PFSK-1 (cell line): ENCODE measurements around the gene COX6B2.

Source experiments
- FOXP2 ChIP-seq: optimal IDR thresholded peaks from 2 replicates; pipeline ENCODE3; 2011; ENCODE audit warnings: borderline replicate concordance, control low read depth, inconsistent platforms; ENCODE audit not compliant: insufficient read depth; ENCODE audit errors: extremely low read length, extremely low read depth
- POLR2AphosphoS5 ChIP-seq: IDR thresholded peaks from 2 replicates; pipeline ENCODE4 v1.6.1; 2012; ENCODE audit warnings: low read depth, mild to moderate bottlenecking, control low read depth, low read length, moderate library complexity
- SIN3A ChIP-seq: IDR thresholded peaks from 2 replicates; pipeline ENCODE4 v1.6.1; 2012; ENCODE audit warnings: mild to moderate bottlenecking, low read length, moderate library complexity, borderline replicate concordance; ENCODE audit not compliant: insufficient read depth
- TAF1 ChIP-seq: IDR thresholded peaks from 2 replicates; pipeline ENCODE4 v1.6.1; 2012; ENCODE audit warnings: low read length, control low read depth, borderline replicate concordance; ENCODE audit not compliant: insufficient read depth
- TF ChIP-seq, protein P1 (sequence below), 2 experiments: IDR thresholded peaks; 2 replicates each; pipeline versions ENCODE4 v1.6.1 to v1.8.0; 2011 to 2012; ENCODE audit warnings: low read depth in 2 of 2, low read length in 2 of 2, control low read depth in 1 of 2, inconsistent platforms in 1 of 2, mild to moderate bottlenecking in 1 of 2, moderate library complexity in 1 of 2; ENCODE audit not compliant: insufficient read depth in 1 of 2

DNA sequence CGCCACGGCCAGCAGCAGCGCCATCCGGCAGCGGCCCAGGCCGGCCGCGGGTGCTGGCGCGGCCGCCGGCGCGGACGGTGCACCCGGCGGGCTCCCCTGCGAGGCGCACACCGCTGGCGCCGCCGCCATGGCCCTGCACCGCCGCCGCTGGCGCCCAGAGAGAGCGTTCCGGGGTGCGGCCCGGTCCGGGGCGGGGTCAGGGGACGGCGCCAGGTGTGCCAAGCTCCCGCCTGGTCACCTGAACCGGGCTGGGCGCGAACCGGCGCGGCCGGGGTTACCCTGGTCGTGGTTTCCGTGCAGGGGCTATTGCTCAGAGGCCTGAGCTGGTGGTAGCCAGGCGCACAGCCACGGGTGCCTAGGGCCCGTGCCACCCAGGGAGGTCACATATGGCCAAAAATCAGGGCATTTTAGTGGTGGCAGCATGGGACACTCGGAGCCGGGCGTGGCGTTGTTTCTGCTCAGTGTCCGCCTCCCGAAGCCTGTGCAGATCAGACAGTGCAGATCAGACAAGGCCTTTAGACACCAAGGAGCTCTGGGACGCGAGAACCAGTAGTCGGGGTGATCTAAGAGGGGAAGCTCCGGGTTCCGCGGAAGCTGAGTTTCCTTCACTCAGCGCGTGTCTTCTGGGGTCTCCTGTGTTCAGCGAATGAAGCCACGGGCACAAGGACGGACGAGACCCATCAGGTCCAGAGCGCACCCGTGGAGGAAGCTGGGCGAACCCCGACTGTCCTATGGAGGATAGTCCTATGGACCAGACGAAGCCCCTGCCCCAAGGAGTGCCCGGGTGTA, 29.8 kb upstream of the COX6B2 start, which contains the start of gene TMEM238:
- TF ChIP-seq POLR2AphosphoS5, result no peak
- TF ChIP-seq, protein P1, sequence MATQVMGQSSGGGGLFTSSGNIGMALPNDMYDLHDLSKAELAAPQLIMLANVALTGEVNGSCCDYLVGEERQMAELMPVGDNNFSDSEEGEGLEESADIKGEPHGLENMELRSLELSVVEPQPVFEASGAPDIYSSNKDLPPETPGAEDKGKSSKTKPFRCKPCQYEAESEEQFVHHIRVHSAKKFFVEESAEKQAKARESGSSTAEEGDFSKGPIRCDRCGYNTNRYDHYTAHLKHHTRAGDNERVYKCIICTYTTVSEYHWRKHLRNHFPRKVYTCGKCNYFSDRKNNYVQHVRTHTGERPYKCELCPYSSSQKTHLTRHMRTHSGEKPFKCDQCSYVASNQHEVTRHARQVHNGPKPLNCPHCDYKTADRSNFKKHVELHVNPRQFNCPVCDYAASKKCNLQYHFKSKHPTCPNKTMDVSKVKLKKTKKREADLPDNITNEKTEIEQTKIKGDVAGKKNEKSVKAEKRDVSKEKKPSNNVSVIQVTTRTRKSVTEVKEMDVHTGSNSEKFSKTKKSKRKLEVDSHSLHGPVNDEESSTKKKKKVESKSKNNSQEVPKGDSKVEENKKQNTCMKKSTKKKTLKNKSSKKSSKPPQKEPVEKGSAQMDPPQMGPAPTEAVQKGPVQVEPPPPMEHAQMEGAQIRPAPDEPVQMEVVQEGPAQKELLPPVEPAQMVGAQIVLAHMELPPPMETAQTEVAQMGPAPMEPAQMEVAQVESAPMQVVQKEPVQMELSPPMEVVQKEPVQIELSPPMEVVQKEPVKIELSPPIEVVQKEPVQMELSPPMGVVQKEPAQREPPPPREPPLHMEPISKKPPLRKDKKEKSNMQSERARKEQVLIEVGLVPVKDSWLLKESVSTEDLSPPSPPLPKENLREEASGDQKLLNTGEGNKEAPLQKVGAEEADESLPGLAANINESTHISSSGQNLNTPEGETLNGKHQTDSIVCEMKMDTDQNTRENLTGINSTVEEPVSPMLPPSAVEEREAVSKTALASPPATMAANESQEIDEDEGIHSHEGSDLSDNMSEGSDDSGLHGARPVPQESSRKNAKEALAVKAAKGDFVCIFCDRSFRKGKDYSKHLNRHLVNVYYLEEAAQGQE (IDR thresholded peaks at IDR 0.05; ENCODE audit: insufficient read depth in 1 of 2, low read depth in 2 of 2, low read length in 2 of 2), result no peak
- TF ChIP-seq SIN3A, result no peak
- no peak for TF ChIP-seq FOXP2
- no peak for TF ChIP-seq TAF1
